ENCODE measurements around the gene CLEC18B.
"Not testable (repeated sequence)": the region's sequence is repeated elsewhere in the genome, so short reads cannot be mapped to it uniquely, and the experiment has no call there.

The CLEC18B gene

GRCh38 chr16:74407362-74407705 is 13.9 kb downstream of the CLEC18B start:
- in situ Hi-C loops (cut with MboI; ENCODE audit: low sequenced_read_pairs): not testable (repeated sequence)

- in situ Hi-C loops (cut with MboI; ENCODE audit: low sequenced_read_pairs): not testable (repeated sequence)
Measured at GRCh38 chr16:74406600-74407361, 14.5 kb downstream of the CLEC18B start.

GRCh38 chr16:74404148-74404933 is 16.9 kb downstream of the CLEC18B start:
- in situ Hi-C loops (cut with MboI; ENCODE audit: low sequenced_read_pairs): not testable (repeated sequence)

- in situ Hi-C loops (cut with MboI; ENCODE audit: low sequenced_read_pairs): not testable (repeated sequence)
Measured at GRCh38 chr16:74400238-74400637, 21.0 kb downstream of the CLEC18B start.

- in situ Hi-C loops (cut with MboI; ENCODE audit: low sequenced_read_pairs): not testable (repeated sequence)
Measured at GRCh38 chr16:74398212-74398895, 22.9 kb downstream of the CLEC18B start.

- in situ Hi-C loops (cut with MboI; ENCODE audit: low sequenced_read_pairs): not testable (repeated sequence)
Measured at GRCh38 chr16:74396521-74397017, 24.7 kb downstream of the CLEC18B start.

- in situ Hi-C loops (cut with MboI; ENCODE audit: low sequenced_read_pairs): not testable (repeated sequence)
Measured at GRCh38 chr16:74394604-74395003, 26.7 kb downstream of the CLEC18B start.

GRCh38 chr16:74394131-74394530 is 27.1 kb downstream of the CLEC18B start:
- in situ Hi-C loops (cut with MboI; ENCODE audit: low sequenced_read_pairs): not testable (repeated sequence)

GRCh38 chr16:74391454-74392050 is 29.7 kb downstream of the CLEC18B start:
- in situ Hi-C loops (cut with MboI; ENCODE audit: low sequenced_read_pairs): not testable (repeated sequence)

GRCh38 chr16:74382339-74383034 is 38.8 kb downstream of the CLEC18B start:
- in situ Hi-C loops (cut with MboI; ENCODE audit: low sequenced_read_pairs): not testable (repeated sequence)

GRCh38 chr16:74373847-74374184 is 47.5 kb downstream of the CLEC18B start:
- in situ Hi-C loops (cut with MboI; ENCODE audit: low sequenced_read_pairs): not testable (repeated sequence)

GRCh38 chr16:74372953-74373846 is 48.1 kb downstream of the CLEC18B start:
- in situ Hi-C loops (cut with MboI; ENCODE audit: low sequenced_read_pairs): no loop called here

GRCh38 chr16:74372369-74372768 is 48.9 kb downstream of the CLEC18B start:
- in situ Hi-C loops (cut with MboI; ENCODE audit: low sequenced_read_pairs): no loop called here

GRCh38 chr16:74370338-74371135 is 50.7 kb downstream of the CLEC18B start:
- in situ Hi-C loops (cut with MboI; ENCODE audit: low sequenced_read_pairs): not testable (repeated sequence)

- in situ Hi-C loops (cut with MboI; ENCODE audit: low sequenced_read_pairs): not testable (repeated sequence)
Measured at GRCh38 chr16:74368002-74368911, 53.0 kb downstream of the CLEC18B start.

- in situ Hi-C loops (cut with MboI; ENCODE audit: low sequenced_read_pairs): not testable (repeated sequence)
Measured at GRCh38 chr16:74367469-74368001, 53.7 kb downstream of the CLEC18B start.

Measured in HL-60/S4 treated with retinoic acid at 250 ng/mL for 4 days and 3 days (cell line).